Activated CD8-positive, alpha-beta T cell treated with anti-CD3 and anti-CD28 coated beads for 36 hours (primary cell): ENCODE results near the gene CDH23. TPM values are rescaled to one million over a fixed set of nuclear protein-coding genes. Genes with fewer than 3 reads are reported as not detected.

ENCODE experiments used
- ATAC-seq: fragments of 200-7000 bp; cut with Tn5 transposase; one replicate; pipeline ENCODE4 v1.10.0; 2021; ENCODE audit warnings: mild to moderate bottlenecking, moderate library complexity
- CTCF ChIA-PET: fragments of 350-600 bp; sonication (Branson Sonifier 250); formaldehyde crosslinking; loops from one replicate; lab custom pipeline; 2021; ENCODE audit warnings: antibody characterized with exemption; lab: Charles Lee
- POLR2A ChIA-PET: fragments of 350-600 bp; sonication (Branson Sonifier 250); formaldehyde crosslinking; loops from one replicate; lab custom pipeline; 2021; ENCODE audit warnings: antibody characterized with exemption; lab: Charles Lee
- DNase-seq: peaks from one replicate; pipeline ENCODE4 v3.0.0-alpha.2; 2020
- H3K27ac Mint-ChIP-seq: one replicate; pipeline ENCODE4 v1.8.0; 2021; ENCODE audit warnings: mild to moderate bottlenecking, mixed read lengths
- H3K27me3 Mint-ChIP-seq: one replicate; pipeline ENCODE4 v1.8.0; 2021; ENCODE audit warnings: mixed read lengths
- H3K36me3 Mint-ChIP-seq: one replicate; pipeline ENCODE4 v1.8.0; 2021; ENCODE audit warnings: low read depth, mixed read lengths
- H3K4me1 Mint-ChIP-seq: one replicate; pipeline ENCODE4 v1.8.0; 2021; ENCODE audit warnings: low read depth, mixed read lengths
- H3K4me3 Mint-ChIP-seq: one replicate; pipeline ENCODE4 v1.8.0; 2021; ENCODE audit warnings: mild to moderate bottlenecking, moderate library complexity, mixed read lengths
- H3K9me3 Mint-ChIP-seq: one replicate; pipeline ENCODE4 v1.8.0; 2021; ENCODE audit warnings: mixed read lengths
- intact Hi-C: fragments of 100-400 bp; cut with micrococcal nuclease; formaldehyde crosslinking; loops from one replicate; pipeline ENCODE4 v1.10.0; 2022
- total RNA-seq, 2 experiments: library from RNA; stranded (reverse); gene quantifications; one replicate each; pipeline ENCODE4 v1.2.3, GENCODE V29; 2021
- TF ChIP-seq, protein P1 (sequence below): fragments of 200-600 bp; IDR thresholded peaks from one replicate; pipeline ENCODE4 v1.8.0; 2022; ENCODE audit warnings: antibody characterized with exemption, mild to moderate bottlenecking

Gene CDH23
- total RNA-seq, 2 experiments from 2014 or later = 2.4 to 2.7 TPM

DNA sequence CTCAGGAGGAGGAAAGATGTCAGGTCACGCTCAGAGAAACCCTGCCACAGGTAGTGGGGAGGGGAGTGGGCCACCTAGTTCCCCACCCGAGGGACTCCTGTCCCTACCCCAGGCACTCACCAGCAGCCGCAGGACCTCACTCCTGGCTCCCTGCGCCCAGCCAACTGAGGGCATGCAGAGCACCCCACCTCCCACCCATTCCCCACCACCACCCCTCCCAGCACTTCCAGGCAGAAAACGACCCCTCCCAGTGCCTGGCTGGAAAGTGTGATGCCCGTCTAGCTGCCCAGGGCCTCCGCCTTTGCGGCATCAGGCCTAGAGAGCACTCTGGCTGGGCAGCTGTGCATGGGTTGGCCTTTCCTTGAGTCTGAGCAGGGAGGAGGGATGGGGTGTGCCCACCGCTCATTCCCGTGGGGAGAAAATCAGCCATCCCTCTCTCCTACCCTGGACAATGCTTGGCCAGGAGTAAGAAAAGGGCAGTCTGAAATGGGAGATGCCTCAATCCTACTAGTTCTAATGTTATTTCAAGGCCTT, 321.5 kb downstream of the CDH23 start:
- POLR2A ChIA-PET = interaction anchor here (4.2 to 7.5 kb wide), 2 partner anchors 7 to 55 kb away, joined by 17 to 65 read pairs; partner anchors contain the start of gene VSIR
- CTCF ChIA-PET = interaction anchor here (1.0 to 7.4 kb wide), 6 partner anchors 7 to 55 kb away, joined by 3 to 57 read pairs (median 21); partner anchors contain the start of gene VSIR
- no peaks in the 10 kb centered on the region for H3K9me3 Mint-ChIP-seq
- no peak for ATAC-seq
- H3K4me1 Mint-ChIP-seq = peaks cover 47% of the 10 kb centered on the region
- no peaks in the 10 kb centered on the region for H3K36me3 Mint-ChIP-seq
- intact Hi-C loops = no loop called here
- TF ChIP-seq, protein P1, sequence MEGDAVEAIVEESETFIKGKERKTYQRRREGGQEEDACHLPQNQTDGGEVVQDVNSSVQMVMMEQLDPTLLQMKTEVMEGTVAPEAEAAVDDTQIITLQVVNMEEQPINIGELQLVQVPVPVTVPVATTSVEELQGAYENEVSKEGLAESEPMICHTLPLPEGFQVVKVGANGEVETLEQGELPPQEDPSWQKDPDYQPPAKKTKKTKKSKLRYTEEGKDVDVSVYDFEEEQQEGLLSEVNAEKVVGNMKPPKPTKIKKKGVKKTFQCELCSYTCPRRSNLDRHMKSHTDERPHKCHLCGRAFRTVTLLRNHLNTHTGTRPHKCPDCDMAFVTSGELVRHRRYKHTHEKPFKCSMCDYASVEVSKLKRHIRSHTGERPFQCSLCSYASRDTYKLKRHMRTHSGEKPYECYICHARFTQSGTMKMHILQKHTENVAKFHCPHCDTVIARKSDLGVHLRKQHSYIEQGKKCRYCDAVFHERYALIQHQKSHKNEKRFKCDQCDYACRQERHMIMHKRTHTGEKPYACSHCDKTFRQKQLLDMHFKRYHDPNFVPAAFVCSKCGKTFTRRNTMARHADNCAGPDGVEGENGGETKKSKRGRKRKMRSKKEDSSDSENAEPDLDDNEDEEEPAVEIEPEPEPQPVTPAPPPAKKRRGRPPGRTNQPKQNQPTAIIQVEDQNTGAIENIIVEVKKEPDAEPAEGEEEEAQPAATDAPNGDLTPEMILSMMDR = no peak
- no peak for DNase-seq
- no peak overlapping the region for H3K4me3 Mint-ChIP-seq
- no peaks in the 10 kb centered on the region for H3K27me3 Mint-ChIP-seq
- H3K27ac Mint-ChIP-seq = no peak overlapping the region

DNA sequence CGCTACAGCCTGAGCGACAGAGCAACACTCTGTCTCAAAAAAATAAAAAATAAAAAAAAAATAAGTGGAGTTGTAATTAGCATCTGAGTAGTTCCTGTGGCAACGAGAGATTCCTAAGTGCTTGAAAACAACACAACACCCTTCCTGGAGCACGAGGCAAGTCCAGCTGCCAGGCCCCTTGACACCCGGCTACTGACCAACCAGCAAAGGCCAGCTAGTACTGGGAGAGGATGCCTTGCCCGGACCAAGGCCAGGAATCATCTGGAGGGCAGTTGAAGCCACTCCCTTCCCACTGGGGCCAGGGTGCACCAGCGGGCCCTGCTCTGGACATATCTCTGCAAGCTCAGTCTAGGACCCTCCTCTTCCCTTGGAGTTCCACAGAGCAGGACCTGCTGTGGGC, 322.3 kb downstream of the CDH23 start:
- ChIA-PET POLR2A (interaction anchor here (0.6 to 4.2 kb wide), 3 partner anchors 47 to 268 kb away, joined by 3 to 17 read pairs (median 3); partner anchors contain the start of gene VSIR), CTCF (interaction anchor here (2.9 to 3.5 kb wide), 2 partner anchors 11 to 21 kb away, joined by 17 to 24 read pairs; no protein-coding TSS in a partner anchor)

GRCh38 chr10:71719464-71720201, 322.9 kb downstream of the CDH23 start, which contains the start of gene C10orf105:
C10orf105 (minus strand) TSS chr10:71719778; CDS start chr10:71716337, 3,441 bp downstream.
- TF ChIP-seq, protein P1 = no peak
- ATAC-seq (no peak), DNase-seq (no peak)
- no peaks in the 10 kb centered on the region for H3K36me3 Mint-ChIP-seq
- ChIA-PET POLR2A (interaction anchor here (0.6 to 4.2 kb wide), 2 partner anchors 54 to 268 kb away, joined by 3 to 17 read pairs; partner anchors contain the start of gene VSIR), CTCF (interaction anchor here (3.5 kb wide), 1 partner anchor 11 kb away, joined by 24 read pairs; no protein-coding TSS in a partner anchor)
- peaks cover 46% of the 10 kb centered on the region for H3K4me1 Mint-ChIP-seq
- no peaks in the 10 kb centered on the region for H3K9me3 Mint-ChIP-seq
- no peaks in the 10 kb centered on the region for H3K27me3 Mint-ChIP-seq
- H3K27ac Mint-ChIP-seq = no peak within 1 kb of the TSS
- intact Hi-C loops = no loop called here
- no peak within 1 kb of the TSS for H3K4me3 Mint-ChIP-seq

More for the DNA sequence above, 322.3 kb downstream of the CDH23 start:
- Mint-ChIP-seq H3K27me3 (no peaks in the 10 kb centered on the region), H3K4me3 (no peak overlapping the region), H3K9me3 (no peaks in the 10 kb centered on the region), H3K4me1 (peaks cover 47% of the 10 kb centered on the region), H3K27ac (no peak overlapping the region), H3K36me3 (no peaks in the 10 kb centered on the region)
- intact Hi-C loops = no loop called here
- TF ChIP-seq, protein P1 = no peak
- ATAC-seq (no peak), DNase-seq (no peak)

GRCh38 chr10:71720288-71720687, 323.6 kb downstream of the CDH23 start:
- Mint-ChIP-seq H3K27me3 (no peaks in the 10 kb centered on the region), H3K27ac (no peak overlapping the region), H3K36me3 (no peaks in the 10 kb centered on the region), H3K9me3 (no peaks in the 10 kb centered on the region), H3K4me1 (peaks cover 47% of the 10 kb centered on the region), H3K4me3 (no peak overlapping the region)
- DNase-seq (no peak), ATAC-seq (no peak)
- TF ChIP-seq, protein P1 = no peak
- ChIA-PET POLR2A (interaction anchor here (4.2 kb wide), 1 partner anchor 53 kb away, joined by 17 read pairs; the partner anchor contains the start of gene VSIR), CTCF (interaction anchor here (3.5 kb wide), 1 partner anchor 12 kb away, joined by 24 read pairs; no protein-coding TSS in a partner anchor)
- intact Hi-C loops = no loop called here
